ENCODE measurements around the gene TPRN.

TPRN gene

DNA sequence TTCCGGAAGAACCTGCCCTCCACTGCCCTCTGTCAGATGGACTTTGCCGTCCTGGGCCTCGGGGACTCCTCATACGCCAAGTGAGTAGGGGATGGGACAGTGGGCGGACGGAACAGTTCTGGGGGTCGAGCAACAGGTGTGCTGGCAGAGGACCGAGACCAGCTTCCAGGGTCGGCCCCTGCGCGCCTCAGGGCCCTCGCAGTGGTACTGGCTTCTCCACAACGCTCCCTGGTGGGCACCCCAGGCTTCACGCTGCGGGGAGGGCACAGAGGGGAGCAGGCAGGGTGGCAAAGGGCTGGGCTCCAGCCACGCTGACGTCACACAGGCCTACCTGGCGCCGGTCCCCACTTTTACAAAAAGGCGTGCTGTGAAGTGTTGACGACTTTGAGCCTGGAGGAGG, 12.0 kb upstream of the TPRN start:
- no peak for DNase-seq (ENCODE audit: low spot score)

DNA sequence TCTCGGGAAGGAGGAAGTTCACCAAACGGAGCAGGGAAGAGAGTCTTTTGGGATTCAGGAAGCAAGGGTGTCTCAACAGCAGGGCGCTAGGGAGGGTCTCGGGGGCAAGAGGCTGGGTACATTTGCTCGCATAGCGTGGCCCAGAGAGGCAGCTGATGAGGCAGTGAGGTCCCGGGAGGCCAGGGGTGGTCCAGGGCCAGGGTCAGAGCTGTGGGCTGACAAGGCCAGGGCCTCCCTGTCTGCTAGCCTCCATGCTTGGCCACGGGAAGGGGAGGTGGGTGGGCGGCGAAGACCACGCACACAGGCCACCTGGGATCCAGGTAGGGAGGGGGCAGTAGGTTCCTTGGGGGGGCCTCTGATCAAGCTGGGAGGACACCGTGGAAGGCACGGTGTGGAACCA, 11.0 kb upstream of the TPRN start:
- no peak for DNase-seq (ENCODE audit: low spot score)

DNA sequence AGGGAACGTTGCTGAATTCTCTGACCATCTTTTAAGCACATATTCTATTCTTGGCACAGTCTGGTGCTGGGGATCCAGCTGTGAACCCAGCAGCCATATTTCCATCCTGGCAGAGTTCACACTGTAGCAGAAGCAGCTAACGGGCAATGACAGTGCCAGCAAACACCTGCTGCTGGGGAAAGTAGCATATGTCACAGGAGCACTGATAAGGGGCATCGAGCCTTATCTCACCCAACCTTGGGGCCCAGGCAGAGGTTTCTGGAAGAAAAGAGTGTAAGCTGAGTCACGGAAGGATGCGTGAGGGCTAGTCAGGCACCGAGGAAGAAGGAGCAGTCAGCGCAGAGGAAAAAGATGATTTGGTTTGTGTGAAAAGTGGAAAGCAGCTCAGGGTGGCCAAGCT, 6.1 kb upstream of the TPRN start:
- no peak for DNase-seq (ENCODE audit: low spot score)

GRCh38 chr9:137205126-137206069, 4.9 kb upstream of the TPRN start, which contains the start of the genes NDOR1 and TMEM203:
TSS of gene NDOR1 (plus strand) at chr9:137205700. CDS start at chr9:137205778, 78 bp downstream.
TSS of gene TMEM203 (minus strand) at chr9:137205648. CDS start at chr9:137205414, 234 bp downstream.
- DNase-seq (ENCODE audit: low spot score), result peak; percentile 96

DNA sequence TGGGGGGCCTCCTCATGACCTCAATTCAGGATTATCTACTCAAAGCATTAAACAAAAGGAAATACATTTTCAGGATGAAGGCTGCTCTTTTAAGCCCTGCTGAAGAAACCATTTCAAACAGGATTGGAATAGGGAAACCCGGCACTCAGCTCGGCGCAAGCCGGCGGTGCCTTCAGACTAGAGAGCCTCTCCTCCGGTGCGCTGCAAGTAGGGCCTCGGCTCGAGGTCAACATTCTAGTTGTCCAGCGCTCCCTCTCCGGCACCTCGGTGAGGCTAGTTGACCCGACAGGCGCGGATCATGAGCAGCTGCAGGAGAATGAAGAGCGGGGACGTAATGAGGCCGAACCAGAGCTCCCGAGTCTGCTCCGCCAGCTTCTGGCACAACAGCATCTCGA, 4.2 kb upstream of the TPRN start:
- no peak for DNase-seq (ENCODE audit: low spot score)

DNA sequence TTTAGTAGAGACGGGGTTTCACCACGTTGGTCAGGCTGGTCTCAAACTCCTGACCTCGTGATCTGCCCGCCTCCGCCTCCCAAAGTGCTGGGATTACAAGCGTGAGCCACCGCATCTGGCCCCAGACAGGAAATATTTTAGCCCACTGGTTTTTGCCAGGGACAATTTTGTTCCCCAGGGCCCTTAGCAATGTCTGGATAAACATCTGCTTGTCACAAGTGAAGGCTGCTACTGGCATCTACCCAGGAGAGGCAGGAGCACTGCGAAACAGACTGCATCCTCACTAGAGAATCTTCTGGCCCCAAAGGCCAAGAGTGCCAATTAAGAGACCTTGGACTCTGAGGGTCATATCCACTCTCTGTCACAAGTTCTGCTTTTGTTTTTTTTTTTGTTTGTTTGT, 2.4 kb upstream of the TPRN start:
- no peak for DNase-seq (ENCODE audit: low spot score)

DNA sequence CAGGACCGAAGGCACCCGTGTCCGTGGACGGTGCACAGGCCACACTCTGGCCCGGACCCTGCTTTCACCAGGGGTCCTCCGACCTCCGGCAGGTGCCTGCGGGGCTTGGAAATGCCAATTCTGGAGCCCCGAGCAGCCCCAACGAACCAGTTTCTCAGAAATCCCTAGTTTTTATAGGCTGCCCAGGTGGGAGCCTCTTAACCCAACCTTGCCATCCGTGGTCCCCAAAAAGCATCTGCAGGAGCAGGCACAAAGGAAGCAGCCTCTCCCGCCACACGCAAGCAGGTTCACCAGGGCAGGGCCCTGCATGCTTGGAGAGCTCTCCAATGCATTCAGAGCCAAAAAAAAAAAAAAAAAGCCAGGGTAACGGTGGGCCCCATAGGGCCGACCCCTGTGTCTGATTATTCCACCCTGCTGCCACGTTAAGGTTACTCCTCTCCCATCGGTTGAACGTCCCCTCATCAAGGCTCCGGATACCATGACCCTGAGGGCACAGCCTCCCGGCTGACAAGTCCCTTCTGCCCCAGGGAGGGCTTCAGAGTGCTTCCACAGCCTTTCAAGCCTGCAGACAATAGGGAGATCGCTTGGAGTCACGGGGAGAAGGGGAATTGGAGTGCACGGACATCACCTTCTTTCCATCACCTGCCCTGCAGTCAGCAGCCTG, 796 bp upstream of the TPRN start:
- no peak for DNase-seq (ENCODE audit: low spot score)

DNA sequence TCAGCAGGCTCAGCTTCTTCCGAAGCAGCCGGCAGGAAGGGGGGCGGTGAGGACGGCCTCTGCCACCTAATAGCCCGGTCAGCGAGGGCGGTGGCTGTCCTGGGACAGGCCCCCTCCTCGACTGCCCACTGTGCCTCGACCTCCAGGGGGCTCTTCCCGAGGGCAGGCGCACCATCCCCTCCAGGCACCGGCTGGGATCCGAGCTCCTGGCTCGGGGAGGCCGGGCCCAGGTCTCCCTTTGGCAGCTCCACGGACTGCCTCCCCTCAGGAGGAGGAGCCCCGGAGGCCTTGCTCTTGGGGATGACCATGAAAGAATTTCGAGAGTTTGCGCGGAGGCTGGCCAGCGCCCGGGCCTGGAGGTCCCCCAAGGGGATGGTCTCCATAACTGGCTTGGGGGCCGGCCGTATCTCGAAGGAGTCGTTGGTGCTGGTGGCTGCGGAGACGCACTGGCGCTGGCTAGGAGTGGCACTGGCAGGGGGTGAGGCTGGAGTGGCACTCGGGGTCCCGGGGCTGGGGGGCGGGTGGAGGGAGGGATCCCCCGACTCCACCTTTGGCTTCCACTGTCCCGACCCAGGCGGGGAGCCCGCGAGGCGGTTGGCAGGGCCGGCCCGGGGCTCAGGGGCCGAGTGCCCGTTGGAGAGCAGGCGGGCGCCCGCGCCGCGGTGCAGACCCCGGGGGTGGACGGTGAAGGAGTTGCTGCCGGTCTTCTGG, 975 bp downstream of the TPRN start:
- no peak for DNase-seq (ENCODE audit: low spot score)

- no peak for DNase-seq (ENCODE audit: low spot score)
These were observed 1.6 kb downstream of the TPRN start for GRCh38 chr9:137198902-137199283.

DNA sequence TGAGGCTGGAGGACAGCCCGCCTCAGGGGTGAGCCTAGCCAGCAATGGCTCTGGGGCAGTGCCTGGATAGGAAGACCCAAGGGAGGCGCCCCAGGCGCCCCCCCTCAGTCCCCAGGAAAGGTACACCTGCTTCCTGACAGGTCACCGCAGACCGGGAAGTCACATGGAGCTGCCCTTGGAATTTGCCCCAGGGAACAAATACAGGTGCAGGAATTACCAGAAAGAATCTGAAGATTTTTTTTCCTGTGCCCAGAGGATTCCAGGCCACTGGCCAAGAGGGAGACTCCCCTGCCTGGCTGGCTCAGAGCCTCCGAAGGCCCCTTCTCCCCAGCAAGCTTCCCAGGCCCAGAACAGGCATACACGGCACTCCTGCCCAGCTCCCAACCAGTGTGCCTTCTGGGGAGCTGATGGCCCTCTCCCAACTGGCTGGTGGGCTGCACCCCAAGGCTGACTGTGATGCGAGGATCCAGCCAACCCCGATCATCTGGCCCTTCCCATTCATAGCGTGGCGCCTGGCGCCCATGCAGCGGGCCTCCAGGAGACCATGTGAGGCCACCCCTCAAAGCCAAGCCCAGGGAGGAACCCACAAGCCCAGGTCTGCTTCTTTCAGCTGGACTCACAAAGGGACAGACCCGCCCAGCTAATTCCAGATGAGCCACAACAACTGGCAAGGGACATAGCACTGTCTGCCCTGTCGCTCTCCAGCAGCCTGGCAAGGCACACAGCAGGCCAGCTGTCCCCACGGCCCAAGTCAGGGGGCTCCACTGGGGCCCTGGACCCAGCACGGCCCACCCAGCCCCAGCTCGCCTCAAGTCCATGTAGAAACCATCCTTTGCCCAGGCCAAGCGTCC, 2.3 kb downstream of the TPRN start:
- DNase-seq (ENCODE audit: low spot score), result no peak

- no peak for DNase-seq (ENCODE audit: low spot score)
These were observed 4.9 kb downstream of the TPRN start for GRCh38 chr9:137195525-137196220.

DNA sequence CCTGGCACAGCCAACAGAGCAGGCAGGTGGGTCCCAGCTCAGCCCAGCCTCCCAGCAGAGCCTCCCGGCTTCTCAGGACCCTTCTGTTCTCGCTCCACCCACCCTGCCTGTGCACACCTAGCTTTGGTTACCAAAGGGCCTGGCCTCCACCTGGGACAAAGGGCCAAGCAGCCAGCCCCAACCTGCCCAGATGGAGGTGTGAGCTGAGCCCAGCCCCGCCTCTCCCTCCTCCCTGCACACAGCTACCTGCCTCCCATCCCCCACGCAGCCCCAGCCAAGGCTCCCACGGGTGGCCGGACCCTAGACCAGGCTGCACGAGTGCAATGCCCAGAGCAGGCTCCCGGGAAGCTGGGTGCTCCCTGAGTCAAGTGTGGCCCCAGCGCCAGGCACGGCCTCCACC, 5.6 kb downstream of the TPRN start:
- DNase-seq (ENCODE audit: low spot score), result no peak

- DNase-seq (ENCODE audit: low spot score), result no peak
These were observed 6.2 kb downstream of the TPRN start for GRCh38 chr9:137194388-137194787.

DNA sequence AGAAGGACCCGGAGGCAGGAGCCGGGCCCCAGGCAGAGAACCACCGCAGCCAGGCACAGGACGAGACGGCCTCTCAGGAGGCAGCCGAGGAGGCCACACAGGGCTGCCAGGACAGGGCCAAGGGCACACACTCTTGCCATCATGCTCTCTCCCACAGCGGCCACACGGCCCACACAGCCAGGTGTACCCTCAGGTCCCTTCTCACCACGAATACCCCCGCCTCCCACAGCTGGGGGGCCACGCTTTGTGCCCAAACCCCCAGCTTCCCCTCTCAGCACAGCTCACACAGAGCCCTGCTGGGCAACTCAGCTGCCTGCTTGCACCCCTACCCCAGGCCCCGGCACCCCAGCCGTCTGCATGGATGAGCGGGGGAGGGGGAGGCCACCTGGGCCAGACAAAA, 6.8 kb downstream of the TPRN start:
- no peak for DNase-seq (ENCODE audit: low spot score)

- no peak for DNase-seq (ENCODE audit: low spot score)
These were observed 7.7 kb downstream of the TPRN start for GRCh38 chr9:137192859-137193258.

GRCh38 chr9:137192448-137192780, 8.1 kb downstream of the TPRN start:
- no peak for DNase-seq (ENCODE audit: low spot score)

DNA sequence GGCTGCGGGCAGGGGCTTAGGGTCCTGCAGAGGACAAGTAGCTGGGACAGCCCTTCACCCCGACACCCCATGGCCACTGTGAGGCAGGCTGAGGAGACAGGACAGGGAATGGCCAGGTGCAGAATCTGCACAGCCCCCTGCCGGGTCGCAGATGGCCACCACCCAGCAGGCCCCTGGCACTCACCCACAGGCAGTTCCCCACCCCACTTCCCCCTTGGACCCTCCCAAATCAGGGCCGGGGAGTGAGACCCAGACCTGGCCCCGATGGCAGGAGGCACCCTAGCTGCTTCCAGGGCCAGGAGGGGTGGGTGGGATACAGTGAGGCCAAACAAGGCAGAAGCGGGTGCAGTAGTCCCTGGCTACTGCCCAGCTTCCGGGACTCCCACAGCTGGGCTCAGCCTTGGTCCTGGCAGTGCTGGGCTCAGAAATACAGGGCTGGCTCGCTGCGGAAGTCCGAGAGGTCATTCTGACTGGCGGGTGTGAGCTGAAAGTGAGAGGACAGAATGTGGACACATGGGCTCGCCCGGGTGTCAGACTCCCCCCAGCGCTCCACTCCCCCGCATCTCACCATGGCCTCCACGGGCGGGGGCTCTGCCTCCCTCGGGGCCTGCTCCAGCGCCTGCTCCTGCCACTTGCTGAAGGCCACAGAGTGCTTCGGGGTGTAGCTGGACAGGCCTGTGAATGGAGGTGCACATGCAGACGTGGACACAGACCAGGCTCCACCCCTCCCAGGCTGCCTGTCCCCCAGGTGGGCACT, 8.7 kb downstream of the TPRN start:
- DNase-seq (ENCODE audit: low spot score), result no peak

- DNase-seq (ENCODE audit: low spot score), result no peak
These were observed 9.3 kb downstream of the TPRN start for GRCh38 chr9:137191245-137191644.

- no peak for DNase-seq (ENCODE audit: low spot score)
These were observed 10.2 kb downstream of the TPRN start for GRCh38 chr9:137190315-137190856.

Data from AG20443 (cell line).